HFFc6 (cell line): ENCODE measurements around the gene FAM13B. TPM values are rescaled to one million over a fixed set of nuclear protein-coding genes. Genes with fewer than 3 reads are reported as not detected.
"Not testable (repeated sequence)": the region's sequence is repeated elsewhere in the genome, so short reads cannot be mapped to it uniquely, and the experiment has no call there.

Source experiments
- DNase-seq: peaks from one replicate; pipeline ENCODE4 v3.0.0-alpha.2; 2018
- H3K27ac Mint-ChIP-seq: 2 replicates; pipeline ENCODE4 v1.8.0; 2020; ENCODE audit warnings: mild to moderate bottlenecking, mixed read lengths
- H3K27me3 Mint-ChIP-seq: 2 replicates; pipeline ENCODE4 v1.8.0; 2021; ENCODE audit warnings: mild to moderate bottlenecking, moderate library complexity, mixed read lengths; ENCODE audit not compliant: insufficient read depth
- H3K36me3 Mint-ChIP-seq: 2 replicates; pipeline ENCODE4 v1.8.0; 2021; ENCODE audit warnings: low read depth, mixed read lengths
- H3K4me1 Mint-ChIP-seq: 2 replicates; pipeline ENCODE4 v1.8.0; 2020; ENCODE audit warnings: low read depth, mixed read lengths
- H3K4me3 Mint-ChIP-seq: 2 replicates; pipeline ENCODE4 v1.8.0; 2020; ENCODE audit warnings: mild to moderate bottlenecking, moderate library complexity, mixed read lengths
- H3K9me3 Mint-ChIP-seq: 2 replicates; pipeline ENCODE4 v1.8.0; 2020; ENCODE audit warnings: mild to moderate bottlenecking, mixed read lengths
- CTCF ChIP-seq: fragments of 200-600 bp; sonication (generic); IDR thresholded peaks from 2 replicates; pipeline ENCODE4 v1.5.0; 2021; ENCODE audit warnings: antibody characterized with exemption, mild to moderate bottlenecking
- total RNA-seq, 6 experiments: library from RNA; stranded (reverse); fragmentation: NEBNext Ultra II Directional; extraction: Animal tissue kit (Norgen Biotek cat#: 25700); gene quantifications; 2 replicates in 1 of 6; 3 replicates in 5 of 6; pipeline ENCODE4 v1.2.3, GENCODE V29; 2021

The FAM13B gene
- total RNA-seq, 6 experiments from 2014 or later = 27.5 to 38.2 (median 31.8) TPM

- H3K27me3 Mint-ChIP-seq = peaks cover 28% of the 10 kb centered on the region
- H3K9me3 Mint-ChIP-seq = no peaks in the 10 kb centered on the region
- no peak overlapping the region for H3K4me3 Mint-ChIP-seq
- no peaks in the 10 kb centered on the region for H3K36me3 Mint-ChIP-seq
- no peaks in the 10 kb centered on the region for H3K4me1 Mint-ChIP-seq
- no peak overlapping the region for H3K27ac Mint-ChIP-seq
- TF ChIP-seq CTCF = no peak
- DNase-seq = no peak
Observed at GRCh38 chr5:138054206-138054605, 21.3 kb upstream of the FAM13B start.

GRCh38 chr5:138053554-138053953, 20.7 kb upstream of the FAM13B start:
- H3K4me3 Mint-ChIP-seq = no peak overlapping the region

GRCh38 chr5:138052718-138053117, 19.8 kb upstream of the FAM13B start:
- H3K4me1 Mint-ChIP-seq, H3K9me3 Mint-ChIP-seq, H3K36me3 Mint-ChIP-seq, H3K27ac Mint-ChIP-seq, DNase-seq, H3K4me3 Mint-ChIP-seq: not testable (repeated sequence)
- H3K27me3 Mint-ChIP-seq = peaks cover 23% of the 10 kb centered on the region

More at GRCh38 chr5:138053554-138053953, 20.7 kb upstream of the FAM13B start:
- Mint-ChIP-seq H3K27me3 (peaks cover 28% of the 10 kb centered on the region), H3K4me1 (no peaks in the 10 kb centered on the region), H3K27ac (no peak overlapping the region), H3K9me3 (no peaks in the 10 kb centered on the region), H3K36me3 (no peaks in the 10 kb centered on the region)
- DNase-seq = no peak
- no peak for TF ChIP-seq CTCF

- TF ChIP-seq CTCF = no peak
- no peaks in the 10 kb centered on the region for H3K9me3 Mint-ChIP-seq
Observed at GRCh38 chr5:138051441-138052296, 18.8 kb upstream of the FAM13B start.

GRCh38 chr5:138045283-138045682, 12.4 kb upstream of the FAM13B start:
- H3K9me3 Mint-ChIP-seq, H3K36me3 Mint-ChIP-seq, H3K27me3 Mint-ChIP-seq, H3K4me3 Mint-ChIP-seq, DNase-seq, H3K27ac Mint-ChIP-seq, H3K4me1 Mint-ChIP-seq: not testable (repeated sequence)

More at GRCh38 chr5:138051441-138052296, 18.8 kb upstream of the FAM13B start:
- Mint-ChIP-seq H3K4me3 (no peak overlapping the region), H3K27me3 (peaks cover 19% of the 10 kb centered on the region), H3K27ac (no peak overlapping the region), H3K36me3 (no peaks in the 10 kb centered on the region), H3K4me1 (no peaks in the 10 kb centered on the region)
- DNase-seq = no peak

GRCh38 chr5:138038826-138039225, 5.9 kb upstream of the FAM13B start:
- Mint-ChIP-seq H3K27me3 (peaks cover 2% of the 10 kb centered on the region), H3K4me1 (peaks cover 20% of the 10 kb centered on the region)

More at GRCh38 chr5:138038826-138039225, 5.9 kb upstream of the FAM13B start:
- DNase-seq = no peak
- no peak overlapping the region for H3K4me3 Mint-ChIP-seq
- no peak overlapping the region for H3K27ac Mint-ChIP-seq
- H3K9me3 Mint-ChIP-seq = no peaks in the 10 kb centered on the region
- H3K36me3 Mint-ChIP-seq = no peaks in the 10 kb centered on the region
- TF ChIP-seq CTCF = no peak
